ENCODE results near the gene CCN2. TPM values are rescaled to one million over a fixed set of nuclear protein-coding genes. Genes with fewer than 3 reads are reported as not detected.

CCN2 gene
- polyA plus RNA-seq, 1 of the 3 experiments (the other 2 are of a cell fraction), result 709 TPM

DNA sequence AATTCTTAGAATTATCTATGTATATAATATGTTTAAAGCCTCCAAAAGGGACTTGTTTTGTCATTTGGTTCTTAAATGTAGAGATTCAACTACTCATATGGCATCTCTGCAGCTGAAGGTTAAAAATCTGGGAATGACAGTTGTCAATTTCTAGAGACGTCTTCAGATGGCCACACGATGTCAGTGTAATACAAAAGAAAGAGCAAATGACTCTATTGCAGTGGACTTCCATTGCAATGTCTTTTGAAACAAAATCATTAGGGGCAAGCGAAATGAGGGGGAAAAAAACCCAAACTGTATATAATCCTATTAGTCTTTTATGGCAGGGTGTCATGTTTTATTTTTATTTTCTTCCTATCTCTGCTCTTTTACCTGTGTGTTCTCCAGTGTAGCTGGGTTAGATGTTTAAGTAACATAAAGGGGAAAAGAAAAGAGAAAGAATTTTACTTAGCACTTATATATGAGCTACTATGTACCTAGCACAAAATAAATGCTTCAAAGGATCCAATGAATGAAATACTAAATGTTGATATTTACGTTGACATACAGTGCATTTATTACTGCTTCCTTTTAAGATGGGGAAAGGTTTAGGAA is 26.2 kb downstream of the CCN2 start:
- TF ChIP-seq RXRA (IDR thresholded peaks at IDR 0.05; ENCODE audit: borderline replicate concordance, low read depth) (0 out of 2 replicates have a peak, but pooled peaks have one; percentile 8), RAD21 (IDR thresholded peaks at IDR 0.05; ENCODE audit: low read length) (peak; percentile 60), SMC3 (IDR thresholded peaks at IDR 0.05; ENCODE audit: low read depth, low read length) (peak; percentile 55), CHD2 (IDR thresholded peaks at IDR 0.05; ENCODE audit: low read length, partially characterized antibody) (no peak)
- TF ChIP-seq, protein P1, sequence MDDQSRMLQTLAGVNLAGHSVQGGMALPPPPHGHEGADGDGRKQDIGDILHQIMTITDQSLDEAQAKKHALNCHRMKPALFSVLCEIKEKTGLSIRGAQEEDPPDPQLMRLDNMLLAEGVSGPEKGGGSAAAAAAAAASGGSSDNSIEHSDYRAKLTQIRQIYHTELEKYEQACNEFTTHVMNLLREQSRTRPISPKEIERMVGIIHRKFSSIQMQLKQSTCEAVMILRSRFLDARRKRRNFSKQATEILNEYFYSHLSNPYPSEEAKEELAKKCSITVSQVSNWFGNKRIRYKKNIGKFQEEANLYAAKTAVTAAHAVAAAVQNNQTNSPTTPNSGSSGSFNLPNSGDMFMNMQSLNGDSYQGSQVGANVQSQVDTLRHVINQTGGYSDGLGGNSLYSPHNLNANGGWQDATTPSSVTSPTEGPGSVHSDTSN (IDR thresholded peaks at IDR 0.05), result peak; percentile 77
- TF ChIP-seq, protein P2, sequence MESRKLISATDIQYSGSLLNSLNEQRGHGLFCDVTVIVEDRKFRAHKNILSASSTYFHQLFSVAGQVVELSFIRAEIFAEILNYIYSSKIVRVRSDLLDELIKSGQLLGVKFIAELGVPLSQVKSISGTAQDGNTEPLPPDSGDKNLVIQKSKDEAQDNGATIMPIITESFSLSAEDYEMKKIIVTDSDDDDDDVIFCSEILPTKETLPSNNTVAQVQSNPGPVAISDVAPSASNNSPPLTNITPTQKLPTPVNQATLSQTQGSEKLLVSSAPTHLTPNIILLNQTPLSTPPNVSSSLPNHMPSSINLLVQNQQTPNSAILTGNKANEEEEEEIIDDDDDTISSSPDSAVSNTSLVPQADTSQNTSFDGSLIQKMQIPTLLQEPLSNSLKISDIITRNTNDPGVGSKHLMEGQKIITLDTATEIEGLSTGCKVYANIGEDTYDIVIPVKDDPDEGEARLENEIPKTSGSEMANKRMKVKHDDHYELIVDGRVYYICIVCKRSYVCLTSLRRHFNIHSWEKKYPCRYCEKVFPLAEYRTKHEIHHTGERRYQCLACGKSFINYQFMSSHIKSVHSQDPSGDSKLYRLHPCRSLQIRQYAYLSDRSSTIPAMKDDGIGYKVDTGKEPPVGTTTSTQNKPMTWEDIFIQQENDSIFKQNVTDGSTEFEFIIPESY (IDR thresholded peaks at IDR 0.05; ENCODE audit: borderline replicate concordance, low read depth), result no peak
- TF ChIP-seq, protein P3, sequence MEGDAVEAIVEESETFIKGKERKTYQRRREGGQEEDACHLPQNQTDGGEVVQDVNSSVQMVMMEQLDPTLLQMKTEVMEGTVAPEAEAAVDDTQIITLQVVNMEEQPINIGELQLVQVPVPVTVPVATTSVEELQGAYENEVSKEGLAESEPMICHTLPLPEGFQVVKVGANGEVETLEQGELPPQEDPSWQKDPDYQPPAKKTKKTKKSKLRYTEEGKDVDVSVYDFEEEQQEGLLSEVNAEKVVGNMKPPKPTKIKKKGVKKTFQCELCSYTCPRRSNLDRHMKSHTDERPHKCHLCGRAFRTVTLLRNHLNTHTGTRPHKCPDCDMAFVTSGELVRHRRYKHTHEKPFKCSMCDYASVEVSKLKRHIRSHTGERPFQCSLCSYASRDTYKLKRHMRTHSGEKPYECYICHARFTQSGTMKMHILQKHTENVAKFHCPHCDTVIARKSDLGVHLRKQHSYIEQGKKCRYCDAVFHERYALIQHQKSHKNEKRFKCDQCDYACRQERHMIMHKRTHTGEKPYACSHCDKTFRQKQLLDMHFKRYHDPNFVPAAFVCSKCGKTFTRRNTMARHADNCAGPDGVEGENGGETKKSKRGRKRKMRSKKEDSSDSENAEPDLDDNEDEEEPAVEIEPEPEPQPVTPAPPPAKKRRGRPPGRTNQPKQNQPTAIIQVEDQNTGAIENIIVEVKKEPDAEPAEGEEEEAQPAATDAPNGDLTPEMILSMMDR (IDR thresholded peaks at IDR 0.05), result peak; percentile 75
- H3K9me2 ChIP-seq, result no peaks in the 10 kb centered on the region
- CTCF ChIA-PET, result interaction anchor here (0.6 to 4.1 kb wide), 8 partner anchors 10 to 322 kb away, joined by 3 to 30 read pairs (median 3); partner anchors contain the start of gene CCN2
- H2AFZ ChIP-seq (ENCODE audit: low read depth), result 0 out of 2 replicates have a peak overlapping the region, but pooled peaks have one; percentile 15
- H3F3A ChIP-seq (replicated peaks; ENCODE audit: insufficient read depth), result peaks cover 10% of the 10 kb centered on the region
- H3K4me1 ChIP-seq (ENCODE audit: control insufficient read depth in 1 of 2, insufficient read depth in 2 of 2, low read depth in 1 of 2, low read length in 1 of 2), result no peaks in the 10 kb centered on the region
- H4K20me1 ChIP-seq (ENCODE audit: insufficient read depth), result no peaks in the 10 kb centered on the region
- peaks cover 14% of the 10 kb centered on the region for H3K9me3 ChIP-seq
- no peak overlapping the region for H3K9ac ChIP-seq
- H3K27me3 ChIP-seq (ENCODE audit: insufficient read depth), result no peaks in the 10 kb centered on the region
- no peak overlapping the region for H3K4me2 ChIP-seq
- WGBS (ENCODE audit: low lambda C conversion rate), result 6% methylated on average over 4 of the region's 4 CpGs
- H3K4me3 ChIP-seq (ENCODE audit: low read depth in 2 of 2, low read length in 1 of 2), result peak overlapping the region in 1 of 2 experiments; percentile 2; a peak in 1 of 4 replicates
- H3K79me2 ChIP-seq (ENCODE audit: insufficient read depth), result no peaks in the 10 kb centered on the region
- no peak overlapping the region; a peak in 1 of 4 replicates for H3K27ac ChIP-seq (ENCODE audit: low read depth in 2 of 2, low read length in 1 of 2)
- no peak for DNase-seq
- POLR2A ChIA-PET, result no interaction called here
- no peaks in the 10 kb centered on the region for H3K36me3 ChIP-seq (replicated peaks in 1 of 2; ENCODE audit: control insufficient read depth in 1 of 2, insufficient read depth in 2 of 2, low read length in 1 of 2)

DNA sequence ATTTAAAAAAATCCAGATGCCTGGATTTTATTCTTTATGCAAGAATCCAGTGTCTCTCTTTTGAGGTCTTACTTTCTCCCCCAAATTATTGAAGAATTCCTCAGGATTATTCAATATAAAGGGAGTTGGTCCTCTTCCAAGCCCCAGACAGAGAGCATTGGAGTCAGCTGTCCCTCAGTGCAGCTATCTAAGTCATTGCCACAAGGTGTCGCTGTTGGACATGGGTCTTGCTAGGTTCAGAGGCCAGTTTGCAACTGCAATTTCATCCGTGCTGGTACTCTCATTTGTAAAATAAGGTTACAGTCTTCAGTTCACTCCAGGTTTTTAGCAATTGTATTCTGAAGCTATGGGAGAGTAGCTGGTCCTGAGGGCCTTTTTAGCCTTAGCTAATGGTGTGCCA is 27.8 kb downstream of the CCN2 start:
- H2AFZ ChIP-seq (ENCODE audit: low read depth), result no peak overlapping the region
- H3K9me3 ChIP-seq, result peaks cover 14% of the 10 kb centered on the region
- H3K79me2 ChIP-seq (ENCODE audit: insufficient read depth), result no peaks in the 10 kb centered on the region
- no peaks in the 10 kb centered on the region for H3K36me3 ChIP-seq (replicated peaks in 1 of 2; ENCODE audit: control insufficient read depth in 1 of 2, insufficient read depth in 2 of 2, low read length in 1 of 2)
- H3F3A ChIP-seq (replicated peaks; ENCODE audit: insufficient read depth), result peaks cover 10% of the 10 kb centered on the region
- H3K4me1 ChIP-seq (ENCODE audit: control insufficient read depth in 1 of 2, insufficient read depth in 2 of 2, low read depth in 1 of 2, low read length in 1 of 2), result no peaks in the 10 kb centered on the region
- no peaks in the 10 kb centered on the region for H3K9me2 ChIP-seq
- H3K4me2 ChIP-seq, result no peak overlapping the region
- POLR2A ChIA-PET, result no interaction called here
- no peak overlapping the region for H3K9ac ChIP-seq
- DNase-seq, result peak; percentile 37
- 5% methylated on average over 2 of the region's 2 CpGs for WGBS (ENCODE audit: low lambda C conversion rate)
- CTCF ChIA-PET, result interaction anchor here (0.7 to 4.1 kb wide), 11 partner anchors 8 to 357 kb away, joined by 3 to 30 read pairs (median 3); no protein-coding TSS in a partner anchor
- H3K4me3 ChIP-seq (ENCODE audit: low read depth in 2 of 2, low read length in 1 of 2), result no peak overlapping the region; a peak in 1 of 4 replicates
- no peaks in the 10 kb centered on the region for H4K20me1 ChIP-seq (ENCODE audit: insufficient read depth)
- no peaks in the 10 kb centered on the region for H3K27me3 ChIP-seq (ENCODE audit: insufficient read depth)
- no peak overlapping the region for H3K27ac ChIP-seq (ENCODE audit: low read depth in 2 of 2, low read length in 1 of 2)
- TF ChIP-seq SMC3 (IDR thresholded peaks at IDR 0.05; ENCODE audit: low read depth, low read length), result no peak
- TF ChIP-seq, protein P4, sequence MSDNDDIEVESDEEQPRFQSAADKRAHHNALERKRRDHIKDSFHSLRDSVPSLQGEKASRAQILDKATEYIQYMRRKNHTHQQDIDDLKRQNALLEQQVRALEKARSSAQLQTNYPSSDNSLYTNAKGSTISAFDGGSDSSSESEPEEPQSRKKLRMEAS (IDR thresholded peaks at IDR 0.05; ENCODE audit: low read depth), result no peak
- TF ChIP-seq TCF12 (IDR thresholded peaks at IDR 0.05), result no peak
- TF ChIP-seq RXRA (IDR thresholded peaks at IDR 0.05; ENCODE audit: borderline replicate concordance, low read depth), result no peak
- no peak for TF ChIP-seq FOSL2 (IDR thresholded peaks at IDR 0.05; ENCODE audit: borderline replicate concordance, low read depth)
- no peak for TF ChIP-seq MEF2A (IDR thresholded peaks at IDR 0.05; ENCODE audit: borderline replicate concordance, low read depth)
- TF ChIP-seq MXI1 (IDR thresholded peaks at IDR 0.05; ENCODE audit: low read depth, low read length), result no peak
- peak; percentile 45 for TF ChIP-seq RAD21 (IDR thresholded peaks at IDR 0.05; ENCODE audit: low read length)
- TF ChIP-seq YY1 (IDR thresholded peaks at IDR 0.05; ENCODE audit: low read depth), result no peak
- no peak for TF ChIP-seq POLR2AphosphoS5 (IDR thresholded peaks at IDR 0.05; ENCODE audit: low read depth, low read length)
- TF ChIP-seq, protein P1 (IDR thresholded peaks at IDR 0.05), result no peak
- no peak for TF ChIP-seq TAF1 (IDR thresholded peaks at IDR 0.05; ENCODE audit: borderline replicate concordance, low read depth, low read length)
- TF ChIP-seq, protein P5, sequence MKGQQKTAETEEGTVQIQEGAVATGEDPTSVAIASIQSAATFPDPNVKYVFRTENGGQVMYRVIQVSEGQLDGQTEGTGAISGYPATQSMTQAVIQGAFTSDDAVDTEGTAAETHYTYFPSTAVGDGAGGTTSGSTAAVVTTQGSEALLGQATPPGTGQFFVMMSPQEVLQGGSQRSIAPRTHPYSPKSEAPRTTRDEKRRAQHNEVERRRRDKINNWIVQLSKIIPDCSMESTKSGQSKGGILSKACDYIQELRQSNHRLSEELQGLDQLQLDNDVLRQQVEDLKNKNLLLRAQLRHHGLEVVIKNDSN (IDR thresholded peaks at IDR 0.05; ENCODE audit: borderline replicate concordance, low read depth), result no peak
- TF ChIP-seq FOXM1 (IDR thresholded peaks at IDR 0.05; ENCODE audit: low read depth), result no peak

Measured in SK-N-SH (cell line).